MG63 (cell line): ENCODE results near the gene LRRC27. TPM values are rescaled to one million over a fixed set of nuclear protein-coding genes. Genes with fewer than 3 reads are reported as not detected.
A peak's percentile ranks its signal among the peaks of the same experiment; 100 is the strongest.
"Not testable (repeated sequence)": the region's sequence is repeated elsewhere in the genome, so short reads cannot be mapped to it uniquely, and the experiment has no call there.

Source experiments
- DNase-seq: peaks from one replicate; pipeline ENCODE4 v3.0.0-alpha.2; 2020
- H3K27me3 ChIP-seq: fragments of 250-450 bp; sonication (Bioruptor Pico); 2 replicates; pipeline ENCODE4 v1.5.1; 2020; ENCODE audit warnings: mild to moderate bottlenecking, moderate library complexity
- H3K36me3 ChIP-seq: fragments of 250-450 bp; sonication (Bioruptor Pico); 2 replicates; pipeline ENCODE4 v1.5.1; 2020; ENCODE audit warnings: mild to moderate bottlenecking, moderate library complexity
- H3K4me3 ChIP-seq: fragments of 250-450 bp; sonication (Bioruptor Pico); 2 replicates; pipeline ENCODE4 v1.5.1; 2020; ENCODE audit warnings: mild to moderate bottlenecking, moderate library complexity
- H3K9me3 ChIP-seq: fragments of 250-450 bp; sonication (Bioruptor Pico); 2 replicates; pipeline ENCODE4 v1.5.1; 2020; ENCODE audit warnings: mild to moderate bottlenecking, moderate library complexity
- total RNA-seq: library from RNA; depleted of rRNA; stranded (reverse); fragments of >200 nt; shearing (Covaris generic); gene quantifications from 2 replicates; pipeline ENCODE4 v1.2.3, GENCODE V29; 2014; ENCODE audit warnings: low replicate concordance; rRNA removed

Gene LRRC27
- 8.3 and 13.7 TPM in 2 replicates for total RNA-seq

GRCh38 chr10:132331601-132332432 lies at the start of gene LRRC27:
Gene LRRC27, plus strand, starts transcription at chr10:132332193. Its CDS starts 1,332 bp downstream, at chr10:132333525.
- no peaks in the 10 kb centered on the region for H3K9me3 ChIP-seq
- H3K27me3 ChIP-seq: no peaks in the 10 kb centered on the region
- H3K4me3 ChIP-seq: peak within 1 kb of the TSS; percentile 99
- DNase-seq: peak; percentile 97
- peaks cover 38% of the 10 kb centered on the region for H3K36me3 ChIP-seq

- no peaks in the 10 kb centered on the region for H3K9me3 ChIP-seq
- H3K36me3 ChIP-seq: no peaks in the 10 kb centered on the region
- H3K27me3 ChIP-seq: no peaks in the 10 kb centered on the region
- DNase-seq: no peak
- H3K4me3 ChIP-seq: no peak overlapping the region
Measured at GRCh38 chr10:132282667-132283603, 49.1 kb upstream of the LRRC27 start.

DNA sequence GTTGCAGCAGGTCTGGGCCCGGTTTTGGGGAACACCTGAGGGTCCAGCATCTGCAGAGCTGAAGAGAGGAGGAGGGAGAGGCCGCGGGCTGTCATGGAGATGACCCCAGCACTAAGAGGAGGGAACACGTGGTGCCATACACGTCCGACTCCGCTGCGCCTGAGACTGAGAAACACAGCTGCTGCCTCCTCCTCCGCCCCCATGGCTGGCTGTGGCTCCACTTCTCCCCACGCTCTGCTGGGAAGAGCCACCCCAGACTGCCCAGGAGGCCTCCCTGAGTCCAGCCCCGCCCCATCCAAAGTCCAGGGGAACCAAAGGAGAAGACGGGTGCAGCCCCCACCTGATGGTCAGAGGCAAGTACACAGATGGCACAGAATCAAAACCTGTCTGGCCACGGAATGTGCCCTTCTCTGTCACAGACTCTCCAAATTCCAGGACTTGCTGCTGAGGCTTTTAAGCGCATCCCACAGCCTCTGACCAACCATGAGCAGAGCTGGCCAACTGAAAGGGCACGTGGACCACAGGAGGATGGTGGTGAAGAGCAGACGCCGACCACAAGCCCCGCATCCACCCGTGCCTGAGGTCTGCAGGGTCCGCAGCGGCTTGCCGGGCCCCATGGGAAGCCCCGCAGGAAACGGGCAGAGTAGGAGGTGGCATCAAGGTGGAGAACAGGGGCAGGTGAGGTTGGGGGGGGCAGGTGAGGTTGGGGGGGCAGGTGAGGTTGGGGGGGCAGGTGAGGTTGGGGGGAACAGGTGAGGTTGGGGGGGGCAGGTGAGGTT lies 48.2 kb upstream of the LRRC27 start:
- H3K36me3 ChIP-seq: no peaks in the 10 kb centered on the region
- H3K4me3 ChIP-seq: no peak overlapping the region
- H3K27me3 ChIP-seq: no peaks in the 10 kb centered on the region
- DNase-seq: no peak
- H3K9me3 ChIP-seq: 0 out of 2 replicates have a peak, but pooled peaks cover 3% of the 10 kb centered on the region

- DNase-seq: no peak
- Histone ChIP-seq H3K36me3 (no peaks in the 10 kb centered on the region), H3K9me3 (0 out of 2 replicates have a peak, but pooled peaks cover 3% of the 10 kb centered on the region), H3K4me3 (no peak overlapping the region), H3K27me3 (no peaks in the 10 kb centered on the region)
Measured at GRCh38 chr10:132289439-132289838, 42.6 kb upstream of the LRRC27 start.

DNA sequence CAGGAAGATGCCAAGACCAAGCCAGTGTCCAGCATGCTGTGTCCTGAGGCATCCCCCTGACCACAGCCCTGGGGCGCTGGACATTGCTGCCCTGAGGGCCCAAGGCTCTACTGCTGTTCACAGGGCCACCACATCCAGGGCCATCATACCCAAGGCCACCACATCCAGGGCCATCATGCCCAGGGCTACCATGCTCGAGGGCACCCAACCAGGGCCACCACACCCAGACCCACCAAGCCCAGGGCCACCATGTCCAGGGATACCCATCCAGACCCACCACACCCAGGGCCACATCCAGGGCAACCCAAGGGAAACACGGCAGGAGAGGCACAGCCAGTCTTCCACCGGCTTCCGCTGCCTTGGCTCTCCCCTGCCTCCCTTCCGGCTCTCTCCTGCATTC lies 41.4 kb upstream of the LRRC27 start:
- H3K27me3 ChIP-seq: no peaks in the 10 kb centered on the region
- no peak overlapping the region for H3K4me3 ChIP-seq
- DNase-seq: no peak
- H3K36me3 ChIP-seq: no peaks in the 10 kb centered on the region
- H3K9me3 ChIP-seq: 0 out of 2 replicates have a peak, but pooled peaks cover 3% of the 10 kb centered on the region

GRCh38 chr10:132291826-132292225 lies 40.2 kb upstream of the LRRC27 start:
- Histone ChIP-seq H3K36me3 (no peaks in the 10 kb centered on the region), H3K4me3 (no peak overlapping the region), H3K9me3 (0 out of 2 replicates have a peak, but pooled peaks cover 3% of the 10 kb centered on the region), H3K27me3 (no peaks in the 10 kb centered on the region)
- DNase-seq: no peak

DNA sequence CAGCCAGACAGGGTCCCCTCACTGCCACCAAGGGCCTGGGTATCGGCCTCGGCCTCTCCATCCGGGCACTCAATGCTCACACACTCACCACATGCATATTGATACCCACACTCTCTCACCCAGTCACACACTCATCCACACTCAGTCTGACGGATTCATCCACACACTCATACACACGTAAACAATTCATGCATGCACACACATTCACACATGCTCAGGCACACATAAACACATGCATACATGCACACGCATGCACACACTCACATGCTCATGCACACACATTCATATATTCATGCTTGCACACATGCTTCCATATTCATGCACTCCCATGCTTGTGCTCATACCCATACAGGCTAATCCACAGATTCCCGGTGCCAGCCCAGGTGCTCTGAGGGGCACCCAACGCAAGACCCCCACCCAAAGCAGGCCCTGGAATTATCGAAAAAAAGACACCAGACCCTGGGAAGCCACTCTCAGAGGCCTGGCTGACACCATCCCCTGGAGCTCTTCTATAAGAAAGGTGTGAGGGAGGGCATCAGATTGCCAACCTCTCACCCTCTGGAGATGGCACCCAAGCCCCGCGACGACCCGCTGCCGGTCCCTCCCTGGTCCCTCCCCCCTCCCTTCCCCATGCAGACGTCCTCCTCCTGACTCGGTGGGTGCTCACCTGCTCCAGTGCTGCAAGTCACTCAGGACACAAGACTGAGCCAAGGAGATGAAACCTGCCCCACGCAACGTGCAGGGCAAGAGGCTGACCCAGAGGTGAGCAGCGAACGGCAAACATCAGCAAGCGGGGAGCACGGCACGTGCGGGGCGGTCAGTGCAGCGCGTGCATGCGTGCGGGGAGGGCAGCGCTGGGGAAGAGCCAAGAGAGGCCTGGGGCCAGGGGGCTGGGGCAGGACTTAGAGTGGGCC lies 39.4 kb upstream of the LRRC27 start:
- Histone ChIP-seq H3K9me3 (0 out of 2 replicates have a peak, but pooled peaks cover 3% of the 10 kb centered on the region), H3K36me3 (no peaks in the 10 kb centered on the region), H3K4me3 (no peak overlapping the region), H3K27me3 (no peaks in the 10 kb centered on the region)
- DNase-seq: no peak

GRCh38 chr10:132293201-132293812 lies 38.7 kb upstream of the LRRC27 start:
- no peaks in the 10 kb centered on the region for H3K27me3 ChIP-seq
- H3K9me3 ChIP-seq: 0 out of 2 replicates have a peak, but pooled peaks cover 3% of the 10 kb centered on the region
- H3K36me3 ChIP-seq: no peaks in the 10 kb centered on the region
- DNase-seq: no peak
- no peak overlapping the region for H3K4me3 ChIP-seq

DNA sequence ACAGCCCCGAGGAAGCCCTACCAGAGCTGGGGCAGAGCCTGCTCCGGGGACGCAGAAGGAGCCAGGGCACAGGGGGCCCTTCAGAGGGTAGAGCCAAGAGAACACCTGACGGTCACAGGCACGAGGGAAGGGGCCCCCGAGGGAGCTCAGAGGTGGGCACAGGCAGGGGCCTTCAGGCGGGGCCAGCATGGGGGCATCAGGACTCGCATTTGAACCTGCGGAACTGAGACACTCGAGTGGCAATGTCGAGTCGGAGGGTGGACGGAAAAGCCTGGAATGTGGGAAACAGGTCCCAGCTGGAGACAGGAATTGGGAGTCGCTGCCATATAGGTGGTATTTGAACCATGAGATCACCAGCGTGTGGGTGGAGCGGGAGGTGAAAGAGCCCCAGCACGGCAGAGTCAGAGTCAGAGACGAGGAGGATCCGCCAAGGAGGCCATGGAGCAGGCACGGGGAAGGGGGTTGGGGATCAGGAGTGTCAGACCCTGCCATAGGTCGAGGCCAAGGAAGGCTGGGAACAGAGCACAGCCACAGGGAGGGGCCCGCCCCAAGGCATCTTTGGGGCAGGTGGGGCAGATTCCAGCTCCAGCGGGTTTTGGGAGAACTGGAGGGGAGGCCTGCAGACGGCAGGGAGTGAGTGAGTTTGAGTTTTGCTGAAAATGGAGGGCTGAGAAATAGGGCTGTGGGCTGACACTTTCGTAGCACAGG lies 38.0 kb upstream of the LRRC27 start:
- DNase-seq: no peak
- Histone ChIP-seq H3K36me3 (no peaks in the 10 kb centered on the region), H3K4me3 (no peak overlapping the region), H3K9me3 (no peaks in the 10 kb centered on the region), H3K27me3 (no peaks in the 10 kb centered on the region)

GRCh38 chr10:132294561-132295318 lies 37.3 kb upstream of the LRRC27 start:
- no peak for DNase-seq
- H3K4me3 ChIP-seq: no peak overlapping the region
- no peaks in the 10 kb centered on the region for H3K27me3 ChIP-seq
- H3K36me3 ChIP-seq: no peaks in the 10 kb centered on the region
- H3K9me3 ChIP-seq: no peaks in the 10 kb centered on the region

DNA sequence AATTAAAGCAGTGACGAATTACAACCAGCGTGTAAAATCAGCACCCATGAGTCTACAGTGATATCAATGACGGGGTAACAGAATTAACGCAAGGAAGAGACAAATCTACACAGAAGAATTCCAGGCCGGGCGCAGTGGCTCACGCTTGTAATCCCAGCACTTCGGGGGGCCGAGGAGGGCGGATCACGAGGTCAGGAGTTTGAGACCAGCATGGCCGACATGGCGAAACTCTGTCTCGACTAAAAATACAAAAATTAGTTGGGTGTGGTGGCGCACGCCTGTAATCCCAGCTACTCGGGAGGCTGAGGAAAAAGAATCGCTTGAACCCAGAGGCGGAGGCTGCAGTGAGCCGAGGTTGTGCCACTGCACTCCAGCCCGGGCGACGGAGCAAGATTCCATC lies 36.5 kb upstream of the LRRC27 start:
- not testable (repeated sequence) for H3K36me3 ChIP-seq, H3K27me3 ChIP-seq, DNase-seq, H3K4me3 ChIP-seq, H3K9me3 ChIP-seq

- Histone ChIP-seq H3K9me3 (no peaks in the 10 kb centered on the region), H3K27me3 (no peaks in the 10 kb centered on the region), H3K36me3 (no peaks in the 10 kb centered on the region), H3K4me3 (no peak overlapping the region)
- DNase-seq: no peak
Measured at GRCh38 chr10:132296666-132297443, 35.1 kb upstream of the LRRC27 start.

DNA sequence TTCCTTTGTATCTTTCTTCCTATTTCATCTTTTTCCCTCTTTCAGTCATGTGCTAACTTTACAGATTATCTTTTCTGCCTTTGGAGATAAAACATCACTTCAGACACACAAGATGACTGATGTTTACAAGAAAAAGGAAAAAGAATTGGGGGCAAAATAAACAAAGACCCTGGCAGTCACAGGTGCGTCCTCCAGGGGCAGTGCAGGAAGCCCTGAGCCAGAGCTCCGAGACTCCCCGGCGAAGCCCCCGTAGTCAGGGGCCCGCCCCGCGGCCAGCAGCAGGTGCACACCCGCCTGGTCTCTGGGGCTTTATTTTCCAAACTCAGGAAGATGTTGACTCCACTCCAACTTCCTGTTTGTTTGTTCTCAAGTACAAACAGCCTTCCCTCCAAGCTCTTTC lies 34.5 kb upstream of the LRRC27 start:
- H3K9me3 ChIP-seq: no peaks in the 10 kb centered on the region
- no peaks in the 10 kb centered on the region for H3K36me3 ChIP-seq
- no peaks in the 10 kb centered on the region for H3K27me3 ChIP-seq
- DNase-seq: no peak
- no peak overlapping the region for H3K4me3 ChIP-seq
